H9 (cell line): ENCODE measurements around the gene KRT6B. TPM values are rescaled to one million over a fixed set of nuclear protein-coding genes. Genes with fewer than 3 reads are reported as not detected.
A peak's percentile ranks its signal among the peaks of the same experiment; 100 is the strongest.

Experiments
- DNase-seq: peaks from one replicate; pipeline ENCODE4 v3.0.0-alpha.2; 2017
- H2AFZ ChIP-seq: one replicate; pipeline ENCODE4 v1.6.1; 2013; ENCODE audit warnings: mild to moderate bottlenecking, low read length, control low read depth, moderate library complexity
- H2AK5ac ChIP-seq: 2 replicates; pipeline ENCODE4 v1.6.1; 2013; ENCODE audit warnings: low read length, control low read depth, mixed read lengths; ENCODE audit not compliant: insufficient read length
- H2BK120ac ChIP-seq: one replicate; pipeline ENCODE4 v1.6.1; 2013; ENCODE audit warnings: low read depth, mild to moderate bottlenecking, low read length, control low read depth, inconsistent platforms; ENCODE audit not compliant: poor library complexity, severe bottlenecking
- H2BK12ac ChIP-seq: 2 replicates; pipeline ENCODE4 v1.6.1; 2013; ENCODE audit warnings: low read length, control low read depth, mixed read lengths, low read depth; ENCODE audit not compliant: insufficient read length
- H2BK15ac ChIP-seq: 2 replicates; pipeline ENCODE4 v1.6.1; 2013; ENCODE audit warnings: low read depth, low read length, control low read depth
- H2BK20ac ChIP-seq: one replicate; pipeline ENCODE4 v1.6.1; 2013; ENCODE audit warnings: low read depth, mild to moderate bottlenecking, low read length, control low read depth, inconsistent platforms; ENCODE audit not compliant: poor library complexity, severe bottlenecking
- H2BK5ac ChIP-seq: 2 replicates; pipeline ENCODE4 v1.6.1; 2013; ENCODE audit warnings: low read length, control low read depth, mixed read lengths; ENCODE audit not compliant: insufficient read length
- H3K14ac ChIP-seq: 2 replicates; pipeline ENCODE4 v1.6.1; 2013; ENCODE audit warnings: low read length, control low read depth; ENCODE audit not compliant: insufficient read depth
- H3K18ac ChIP-seq: 2 replicates; pipeline ENCODE4 v1.6.1; 2013; ENCODE audit warnings: low read depth, mild to moderate bottlenecking, mixed read lengths, low read length, control low read depth; ENCODE audit not compliant: insufficient read length
- H3K23ac ChIP-seq: 2 replicates; pipeline ENCODE4 v1.6.1; 2013; ENCODE audit warnings: low read length, control low read depth, mixed read lengths, low read depth; ENCODE audit not compliant: insufficient read length
- H3K23me2 ChIP-seq: 2 replicates; pipeline ENCODE4 v1.6.1; 2013; ENCODE audit warnings: low read depth, mild to moderate bottlenecking, mixed read lengths, low read length, control low read depth; ENCODE audit not compliant: insufficient read length, poor library complexity, severe bottlenecking
- H3K27ac ChIP-seq: 2 replicates; pipeline ENCODE4 v1.5.1; 2013; ENCODE audit warnings: low read length, control low read depth, mixed read lengths, low read depth; ENCODE audit not compliant: insufficient read length
- H3K27me3 ChIP-seq: 2 replicates; pipeline ENCODE4 v1.6.1; 2013; ENCODE audit warnings: low read length, control low read depth, inconsistent platforms; ENCODE audit not compliant: insufficient read depth
- H3K4ac ChIP-seq: 2 replicates; pipeline ENCODE4 v1.6.1; 2013; ENCODE audit warnings: low read depth, mild to moderate bottlenecking, control low read depth, inconsistent platforms, low read length, moderate library complexity
- H3K4me1 ChIP-seq: 2 replicates; pipeline ENCODE4 v1.6.1; 2013; ENCODE audit warnings: low read length, control low read depth, inconsistent platforms; ENCODE audit not compliant: insufficient read depth
- H3K4me2 ChIP-seq: 2 replicates; pipeline ENCODE4 v1.6.1; 2013; ENCODE audit warnings: low read length, control low read depth, mixed read lengths; ENCODE audit not compliant: insufficient read length, insufficient read depth
- H3K56ac ChIP-seq: 2 replicates; pipeline ENCODE4 v1.6.1; 2013; ENCODE audit warnings: low read depth, mild to moderate bottlenecking, mixed read lengths, low read length, control low read depth; ENCODE audit not compliant: insufficient read length
- H3K79me1 ChIP-seq: 2 replicates; pipeline ENCODE4 v1.6.1; 2013; ENCODE audit warnings: low read depth, mild to moderate bottlenecking, moderate library complexity, low read length, control low read depth, inconsistent platforms; ENCODE audit not compliant: insufficient read depth, poor library complexity, severe bottlenecking
- H3K79me2 ChIP-seq: 2 replicates; pipeline ENCODE4 v1.6.1; 2013; ENCODE audit warnings: low read length, control low read depth, inconsistent platforms; ENCODE audit not compliant: insufficient read depth
- H3K9ac ChIP-seq: 2 replicates; pipeline ENCODE4 v1.6.1; 2013; ENCODE audit warnings: low read length, control low read depth, mixed read lengths; ENCODE audit not compliant: insufficient read length; ENCODE audit errors: extremely low read depth
- H3K9me3 ChIP-seq: one replicate; pipeline ENCODE4 v1.6.1; 2013; ENCODE audit warnings: low read depth, low read length, inconsistent platforms; ENCODE audit not compliant: control insufficient read depth
- H3T11ph ChIP-seq: one replicate; pipeline ENCODE4 v1.6.1; 2013; ENCODE audit warnings: mild to moderate bottlenecking, low read length, control low read depth, inconsistent platforms
- H4K20me1 ChIP-seq: one replicate; pipeline ENCODE4 v1.6.1; 2013; ENCODE audit not compliant: control insufficient read depth, insufficient read length, insufficient read depth
- H4K5ac ChIP-seq: 2 replicates; pipeline ENCODE4 v1.6.1; 2013; ENCODE audit warnings: low read depth, mild to moderate bottlenecking, mixed read lengths, low read length, control low read depth; ENCODE audit not compliant: insufficient read length
- H4K8ac ChIP-seq: replicated peaks from 2 replicates; pipeline ENCODE4 v1.6.1; 2013; ENCODE audit warnings: low read length, control low read depth, mixed read lengths, low read depth; ENCODE audit not compliant: insufficient read length
- H4K91ac ChIP-seq: 2 replicates; pipeline ENCODE4 v1.6.1; 2013; ENCODE audit warnings: low read depth, mild to moderate bottlenecking, moderate library complexity, mixed read lengths, low read length, control low read depth; ENCODE audit not compliant: insufficient read length
- H3K27ac Mint-ChIP-seq, 3 experiments: 2 replicates in 2 of 3; 3 replicates in 1 of 3; pipeline ENCODE4 v1.8.0; 2020 to 2021; ENCODE audit warnings: mixed read lengths in 3 of 3, mild to moderate bottlenecking in 1 of 3, moderate library complexity in 1 of 3
- H3K27me3 Mint-ChIP-seq: 2 replicates; pipeline ENCODE4 v1.8.0; 2021; ENCODE audit warnings: low read depth, mild to moderate bottlenecking, moderate library complexity, mixed read lengths
- H3K36me3 Mint-ChIP-seq, 3 experiments: 2 replicates in 2 of 3; 3 replicates in 1 of 3; pipeline ENCODE4 v1.8.0; 2020 to 2021; ENCODE audit warnings: low read depth in 3 of 3, mixed read lengths in 3 of 3; ENCODE audit not compliant: insufficient read depth in 1 of 3
- H3K4me1 Mint-ChIP-seq, 2 experiments: 2 replicates each; pipeline ENCODE4 v1.8.0; 2020; ENCODE audit warnings: mixed read lengths in 2 of 2
- H3K4me3 Mint-ChIP-seq, 2 experiments: 2 replicates in 1 of 2; 3 replicates in 1 of 2; pipeline ENCODE4 v1.8.0; 2020 to 2021; ENCODE audit warnings: mild to moderate bottlenecking in 2 of 2, mixed read lengths in 2 of 2, moderate library complexity in 1 of 2
- H3K9me3 Mint-ChIP-seq, 2 experiments: 2 replicates in 1 of 2; 3 replicates in 1 of 2; pipeline ENCODE4 v1.8.0; 2020; ENCODE audit warnings: mild to moderate bottlenecking in 2 of 2, mixed read lengths in 2 of 2, moderate library complexity in 1 of 2
- CTCF ChIP-seq: fragments of 200-600 bp; sonication (generic); conservative IDR thresholded peaks from 3 replicates; pipeline ENCODE4 v1.8.0; 2021; ENCODE audit warnings: antibody characterized with exemption, mild to moderate bottlenecking
- WGBS: extraction: QIAGEN DNeasy Blood & Tissue Kit; methylation state at CpG from one replicate; pipeline ENCODE4 v1.1.7; 2013; ENCODE audit warnings: missing lambda C conversion rate, low lambda C conversion rate, mixed read lengths; ENCODE audit not compliant: insufficient read length; ENCODE audit errors: extremely low coverage; 5-methylcytosine and 5-hydroxymethylcytosine counted together
- total RNA-seq: library from RNA; stranded (reverse); gene quantifications from 2 replicates; pipeline ENCODE4 v1.2.1, GENCODE V29; 2021

KRT6B gene
- total RNA-seq, 1 experiment from 2014 or later = not detected

- Histone ChIP-seq H3K23ac (no peak overlapping the region), H3K79me2 (no peaks in the 10 kb centered on the region), H2BK120ac (no peak overlapping the region), H3K27ac (no peak overlapping the region), H3K18ac (no peak overlapping the region), H2BK15ac (no peak overlapping the region), H3K4ac (no peak overlapping the region), H4K91ac (no peak overlapping the region), H2AFZ (no peak overlapping the region), H3K14ac (no peak overlapping the region), H3K4me1 (peaks cover 6% of the 10 kb centered on the region; the same call in 1 of the 2 replicates), H4K5ac (no peak overlapping the region), H2AK5ac (no peak overlapping the region), H4K20me1 (no peaks in the 10 kb centered on the region), H3K23me2 (no peaks in the 10 kb centered on the region), H3K56ac (no peak overlapping the region), H4K8ac (no peak overlapping the region), H2BK5ac (no peak overlapping the region), H3K79me1 (no peaks in the 10 kb centered on the region), H2BK20ac (no peak overlapping the region), H2BK12ac (no peak overlapping the region), H3K9ac (no peak overlapping the region), H3K4me2 (no peak overlapping the region), H3K9me3 (no peaks in the 10 kb centered on the region), H3K27me3 (no peaks in the 10 kb centered on the region), H3T11ph (no peak overlapping the region)
- no CpG with 5 or more reads among the region's 2 CpGs for WGBS
- no peak for TF ChIP-seq CTCF
- H3K36me3 Mint-ChIP-seq = no peaks in the 10 kb centered on the region; a peak in 2 of 7 replicates
- H3K27me3 Mint-ChIP-seq = peaks cover 19% of the 10 kb centered on the region
- H3K9me3 Mint-ChIP-seq = peaks cover 3 to 5% of the 10 kb centered on the region in 2 experiments; a peak in 3 of 5 replicates
- peak overlapping the region; percentile 68 to 94 (median 78); a peak in 5 of 7 replicates for H3K27ac Mint-ChIP-seq
- peaks cover 28 to 37% of the 10 kb centered on the region in 2 experiments for H3K4me1 Mint-ChIP-seq
- DNase-seq = no peak
- no peak overlapping the region for H3K4me3 Mint-ChIP-seq
These were observed 44.1 kb upstream of the KRT6B start for GRCh38 chr12:52496054-52496453.
